Stimulated activated CD4-positive, alpha-beta T cell treated with anti-CD3 and anti-CD28 coated beads, Interleukin-1b, Interleukin-23, amount 100 ng/mL, for 48 hours (primary cell): ENCODE results near the gene ESYT3.
A peak's percentile ranks its signal among the peaks of the same experiment; 100 is the strongest.
"Not testable (repeated sequence)": the region's sequence is repeated elsewhere in the genome, so short reads cannot be mapped to it uniquely, and the experiment has no call there.

Source experiments
- DNase-seq: peaks from one replicate; pipeline ENCODE4 v3.0.0-alpha.2; 2020

ESYT3 gene

GRCh38 chr3:138461896-138462295 is 27.5 kb downstream of the ESYT3 start:
- no peak for DNase-seq

GRCh38 chr3:138463724-138464490 is 29.5 kb downstream of the ESYT3 start:
- DNase-seq = no peak

GRCh38 chr3:138464491-138464860 is 30.1 kb downstream of the ESYT3 start:
- DNase-seq = no peak

GRCh38 chr3:138465451-138465850 is 31.0 kb downstream of the ESYT3 start:
- no peak for DNase-seq

GRCh38 chr3:138465925-138466324 is 31.5 kb downstream of the ESYT3 start:
- no peak for DNase-seq

GRCh38 chr3:138467931-138468330 is 33.5 kb downstream of the ESYT3 start:
- DNase-seq = no peak

GRCh38 chr3:138468451-138468850 is 34.0 kb downstream of the ESYT3 start:
- no peak for DNase-seq

- DNase-seq = no peak
These were observed 34.5 kb downstream of the ESYT3 start for GRCh38 chr3:138468886-138469285.

GRCh38 chr3:138469874-138470273 is 35.5 kb downstream of the ESYT3 start:
- DNase-seq = no peak

GRCh38 chr3:138470687-138471086 is 36.3 kb downstream of the ESYT3 start:
- DNase-seq = no peak

GRCh38 chr3:138471481-138471880 is 37.1 kb downstream of the ESYT3 start:
- DNase-seq = no peak

- no peak for DNase-seq
These were observed 37.9 kb downstream of the ESYT3 start for GRCh38 chr3:138472141-138472825.

- no peak for DNase-seq
These were observed 39.0 kb downstream of the ESYT3 start for GRCh38 chr3:138473391-138473790.

- DNase-seq = no peak
These were observed 39.7 kb downstream of the ESYT3 start for GRCh38 chr3:138474163-138474562.

- no peak for DNase-seq
These were observed 42.1 kb downstream of the ESYT3 start for GRCh38 chr3:138476526-138476925.

- no peak for DNase-seq
These were observed 42.7 kb downstream of the ESYT3 start for GRCh38 chr3:138477120-138477519.

GRCh38 chr3:138477801-138478200 is 43.4 kb downstream of the ESYT3 start:
- no peak for DNase-seq

GRCh38 chr3:138479438-138479863 is 45.0 kb downstream of the ESYT3 start:
- DNase-seq = peak; percentile 36

- DNase-seq = not testable (repeated sequence)
These were observed 50.3 kb downstream of the ESYT3 start for GRCh38 chr3:138484672-138485071.

- DNase-seq = not testable (repeated sequence)
These were observed 52.2 kb downstream of the ESYT3 start for GRCh38 chr3:138486580-138486979.

GRCh38 chr3:138491971-138492370 is 57.6 kb downstream of the ESYT3 start:
- DNase-seq = no peak

GRCh38 chr3:138492980-138493675 is 58.7 kb downstream of the ESYT3 start:
- DNase-seq = no peak

- no peak for DNase-seq
These were observed 59.6 kb downstream of the ESYT3 start for GRCh38 chr3:138493804-138494606.
